SK-N-MC (cell line): Measurements from ENCODE around the gene EFTUD2.

Experiments used
- EZH2 ChIP-seq: fragments of 200-600 bp; sonication (generic); IDR thresholded peaks from one replicate; pipeline ENCODE4 v1.6.1; 2017; ENCODE audit warnings: antibody characterized with exemption
- FOXP2 ChIP-seq: optimal IDR thresholded peaks from 2 replicates; pipeline ENCODE3; 2011; ENCODE audit warnings: mild to moderate bottlenecking, moderate library complexity; ENCODE audit not compliant: insufficient read depth; ENCODE audit errors: extremely low read length, control extremely low read depth
- POLR2AphosphoS5 ChIP-seq: IDR thresholded peaks from 2 replicates; pipeline ENCODE4 v1.6.1; 2012; ENCODE audit warnings: mild to moderate bottlenecking, low read depth, low read length, borderline replicate concordance

DNA sequence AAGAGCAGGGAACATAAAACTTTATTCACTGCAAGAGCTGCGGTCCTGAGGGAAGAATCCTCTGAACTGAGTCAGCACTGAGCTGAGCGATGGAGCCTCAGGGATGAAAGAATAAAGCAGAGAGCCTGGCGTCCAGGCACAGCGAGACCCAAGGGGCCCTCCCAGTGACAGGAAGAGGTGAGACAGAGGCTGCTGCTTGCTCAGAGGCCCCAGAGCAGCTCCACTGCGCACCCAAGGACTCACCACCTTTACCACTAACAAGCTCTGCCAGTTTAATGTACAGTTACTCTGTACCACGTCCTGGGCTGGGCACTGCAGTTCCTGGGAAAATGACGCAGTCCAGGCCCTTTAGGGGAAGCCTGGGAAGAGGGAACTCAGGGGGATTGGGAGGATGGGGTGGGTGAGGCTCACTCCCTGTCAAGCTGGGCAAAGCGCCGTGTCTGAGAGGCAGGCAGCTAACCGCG lies 10.5 kb upstream of the EFTUD2 start:
- TF ChIP-seq EZH2 (no peak), POLR2AphosphoS5 (no peak), FOXP2 (no peak)
